A673 (cell line): ENCODE results near the gene C4BPA. TPM values are rescaled to one million over a fixed set of nuclear protein-coding genes. Genes with fewer than 3 reads are reported as not detected.

Experiments used
- BruUV-seq: library from RNA; stranded (reverse); fragments of 400-500 nt; replicated peaks from 2 replicates; lab custom pipeline; 2021; lab: Mats Ljungman, UMichigan
- CTCF ChIA-PET: fragments of 300-600 bp; sonication (Branson Sonifier 250); formaldehyde crosslinking; loops from one replicate; lab custom pipeline; 2022; ENCODE audit warnings: antibody characterized with exemption; lab: Charles Lee
- POLR2A ChIA-PET: fragments of 300-600 bp; sonication (Branson Sonifier 250); formaldehyde crosslinking; loops from one replicate; lab custom pipeline; 2022; ENCODE audit warnings: antibody characterized with exemption; ENCODE audit not compliant: low non-redundant PET; lab: Charles Lee
- DNase-seq: peaks from one replicate; pipeline ENCODE4 v3.0.0-alpha.2; 2015; ENCODE audit warnings: low spot score
- H3K27ac ChIP-seq: fragments of 200-600 bp; sonication (generic); 2 replicates; pipeline ENCODE4 v1.5.1; 2016; ENCODE audit warnings: mixed run types, low read depth, mild to moderate bottlenecking, mixed read lengths, antibody characterized with exemption, low read length; ENCODE audit not compliant: poor library complexity, severe bottlenecking
- H3K27me3 ChIP-seq: fragments of 200-600 bp; sonication (generic); replicated peaks from 2 replicates; pipeline ENCODE4 v1.6.1; 2017; ENCODE audit warnings: mixed run types, low read depth, mild to moderate bottlenecking, mixed read lengths, antibody characterized with exemption, low read length; ENCODE audit not compliant: insufficient read depth, poor library complexity
- H3K36me3 ChIP-seq: fragments of 200-600 bp; sonication (generic); 2 replicates; pipeline ENCODE4 v1.6.1; 2016; ENCODE audit warnings: mixed run types, mild to moderate bottlenecking, mixed read lengths, antibody characterized with exemption, low read length; ENCODE audit not compliant: insufficient read depth, poor library complexity, severe bottlenecking
- H3K4me1 ChIP-seq: fragments of 200-600 bp; sonication (generic); 2 replicates; pipeline ENCODE4 v1.6.1; 2017; ENCODE audit warnings: mixed run types, mild to moderate bottlenecking, mixed read lengths, antibody characterized with exemption, low read length; ENCODE audit not compliant: insufficient read depth, poor library complexity, severe bottlenecking
- H3K4me3 ChIP-seq: fragments of 200-600 bp; sonication (generic); 2 replicates; pipeline ENCODE4 v1.5.1; 2016; ENCODE audit warnings: low read depth, mixed run types, mild to moderate bottlenecking, mixed read lengths, low read length; ENCODE audit not compliant: poor library complexity, severe bottlenecking
- H3K9me3 ChIP-seq: fragments of 200-600 bp; sonication (generic); 2 replicates; pipeline ENCODE4 v1.6.1; 2016; ENCODE audit warnings: mixed run types, low read depth, mild to moderate bottlenecking, mixed read lengths, antibody characterized with exemption, low read length; ENCODE audit not compliant: poor library complexity, severe bottlenecking
- EZH2 ChIP-seq: fragments of 200-600 bp; sonication (generic); IDR thresholded peaks from 2 replicates; pipeline ENCODE4 v1.6.1; 2017; ENCODE audit warnings: borderline replicate concordance, low read depth, mild to moderate bottlenecking, mixed read lengths, antibody characterized with exemption, low read length; ENCODE audit not compliant: poor library complexity, severe bottlenecking
- intact Hi-C: fragments of 100-400 bp; cut with micrococcal nuclease; formaldehyde crosslinking; loops from one replicate; pipeline ENCODE4 v1.10.0; 2022; ENCODE audit not compliant: unreplicated experiment
- total RNA-seq: library from RNA; stranded (reverse); gene quantifications from 2 replicates; pipeline ENCODE4 v1.2.3, GENCODE V29; 2021
- TF ChIP-seq, protein P1 (sequence below): fragments of 300-800, 200-600 bp; sonication (generic); conservative IDR thresholded peaks from 2 replicates; pipeline ENCODE4 v1.5.1; 2017; ENCODE audit warnings: low read depth, mild to moderate bottlenecking, antibody characterized with exemption, low read length, moderate library complexity, mixed read lengths

The C4BPA gene
- total RNA-seq, 1 experiment from 2014 or later, result not detected

DNA sequence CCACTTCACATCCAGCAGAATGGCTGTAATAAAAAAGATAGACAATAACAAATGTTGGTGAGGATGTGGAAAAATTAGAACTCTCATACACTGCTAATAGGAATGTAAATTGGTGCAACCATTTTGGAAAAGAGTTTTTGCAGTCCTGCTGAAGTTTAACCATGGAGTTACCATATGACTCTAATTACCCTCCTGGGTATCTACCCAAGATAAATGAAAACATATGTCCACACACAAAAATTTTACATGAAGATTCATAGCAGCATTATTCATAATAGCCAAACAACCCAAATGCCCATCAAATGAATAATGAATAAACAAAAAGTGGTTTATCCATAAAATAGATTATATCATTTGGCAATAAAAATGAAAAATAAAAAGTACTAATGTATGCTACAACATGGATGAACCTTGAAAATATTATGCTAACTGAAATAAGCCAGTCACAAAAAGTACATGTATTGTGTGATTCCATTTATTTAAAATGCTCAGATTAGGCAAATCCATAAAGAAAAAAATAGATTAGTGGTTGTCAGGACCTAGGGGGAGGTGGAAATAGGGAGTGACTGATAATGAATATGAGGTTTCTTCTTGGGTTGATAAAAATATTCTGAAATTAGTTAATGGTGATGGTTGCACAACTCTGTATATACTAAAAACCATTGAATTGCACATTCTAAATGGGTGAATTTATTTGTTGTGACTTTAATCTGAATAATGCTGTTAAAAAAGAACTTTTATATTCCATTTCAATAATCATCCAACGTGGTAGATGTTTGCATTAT lies 26.4 kb downstream of the C4BPA start:
- H3K4me1 ChIP-seq, result no peaks in the 10 kb centered on the region
- POLR2A ChIA-PET, result no interaction called here
- H3K27ac ChIP-seq, result no peak overlapping the region

DNA sequence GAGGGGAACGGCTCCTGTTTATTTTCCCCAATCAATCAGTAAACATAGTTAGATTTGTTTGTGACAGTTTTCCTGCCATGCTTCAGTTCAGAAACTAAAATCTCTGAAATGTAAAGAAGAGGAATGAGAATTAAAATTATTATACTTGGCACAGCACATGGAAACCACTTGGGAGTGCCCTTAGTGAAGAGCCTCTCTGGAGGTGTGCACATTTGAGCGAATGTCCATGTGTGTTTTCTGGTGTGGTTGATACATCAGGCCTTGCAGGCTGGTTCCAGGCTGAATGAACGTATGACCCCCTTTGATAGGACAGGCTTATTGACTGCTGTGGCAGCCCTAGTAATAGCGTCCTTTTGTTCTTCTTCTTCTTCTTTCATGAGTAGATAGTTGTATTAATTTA lies 27.1 kb downstream of the C4BPA start:
- ChIA-PET CTCF (no interaction called here), POLR2A (no interaction called here)
- H3K9me3 ChIP-seq, result peaks cover 6% of the 10 kb centered on the region
- no peak for TF ChIP-seq EZH2
- TF ChIP-seq, protein P1, sequence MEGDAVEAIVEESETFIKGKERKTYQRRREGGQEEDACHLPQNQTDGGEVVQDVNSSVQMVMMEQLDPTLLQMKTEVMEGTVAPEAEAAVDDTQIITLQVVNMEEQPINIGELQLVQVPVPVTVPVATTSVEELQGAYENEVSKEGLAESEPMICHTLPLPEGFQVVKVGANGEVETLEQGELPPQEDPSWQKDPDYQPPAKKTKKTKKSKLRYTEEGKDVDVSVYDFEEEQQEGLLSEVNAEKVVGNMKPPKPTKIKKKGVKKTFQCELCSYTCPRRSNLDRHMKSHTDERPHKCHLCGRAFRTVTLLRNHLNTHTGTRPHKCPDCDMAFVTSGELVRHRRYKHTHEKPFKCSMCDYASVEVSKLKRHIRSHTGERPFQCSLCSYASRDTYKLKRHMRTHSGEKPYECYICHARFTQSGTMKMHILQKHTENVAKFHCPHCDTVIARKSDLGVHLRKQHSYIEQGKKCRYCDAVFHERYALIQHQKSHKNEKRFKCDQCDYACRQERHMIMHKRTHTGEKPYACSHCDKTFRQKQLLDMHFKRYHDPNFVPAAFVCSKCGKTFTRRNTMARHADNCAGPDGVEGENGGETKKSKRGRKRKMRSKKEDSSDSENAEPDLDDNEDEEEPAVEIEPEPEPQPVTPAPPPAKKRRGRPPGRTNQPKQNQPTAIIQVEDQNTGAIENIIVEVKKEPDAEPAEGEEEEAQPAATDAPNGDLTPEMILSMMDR, result no peak
- no peaks in the 10 kb centered on the region for H3K36me3 ChIP-seq
- H3K4me1 ChIP-seq, result no peaks in the 10 kb centered on the region
- H3K4me3 ChIP-seq, result no peak overlapping the region
- peaks cover 8% of the 10 kb centered on the region for H3K27me3 ChIP-seq
- intact Hi-C loops, result no loop called here
- no peak for DNase-seq
- no peak overlapping the region for H3K27ac ChIP-seq
- BruUV-seq, result no TSS peak

More for the DNA sequence above, 26.4 kb downstream of the C4BPA start:
- CTCF ChIA-PET, result no interaction called here
- no TSS peak for BruUV-seq
- intact Hi-C loops, result no loop called here
- TF ChIP-seq, protein P1, result no peak
- TF ChIP-seq EZH2, result no peak
- DNase-seq, result no peak
- Histone ChIP-seq H3K4me3 (no peak overlapping the region), H3K27me3 (peaks cover 12% of the 10 kb centered on the region), H3K36me3 (no peaks in the 10 kb centered on the region), H3K9me3 (peaks cover 6% of the 10 kb centered on the region)

DNA sequence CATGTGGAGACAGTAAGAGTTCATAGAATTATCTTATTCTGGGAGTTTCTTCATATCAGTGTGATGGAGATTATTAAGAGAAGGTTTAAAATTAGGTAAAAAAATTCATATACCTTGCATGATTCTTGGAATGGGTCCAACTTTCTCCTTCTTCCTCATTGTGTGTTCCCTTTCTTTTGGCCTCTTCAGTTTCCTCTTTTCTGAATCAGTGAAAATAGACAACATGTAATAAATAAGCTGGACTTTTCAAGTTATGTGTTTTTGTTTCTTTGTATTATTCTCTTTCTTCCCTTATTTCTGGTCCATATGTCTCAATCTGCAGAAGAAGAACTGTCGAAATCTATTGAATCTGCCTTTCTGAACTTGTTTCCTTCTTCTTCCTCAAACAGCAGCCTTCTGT lies 30.5 kb downstream of the C4BPA start:
- POLR2A ChIA-PET, result no interaction called here
- H3K9me3 ChIP-seq, result no peaks in the 10 kb centered on the region
- intact Hi-C loops, result no loop called here
- no peak overlapping the region for H3K27ac ChIP-seq
- CTCF ChIA-PET, result no interaction called here
- no peaks in the 10 kb centered on the region for H3K4me1 ChIP-seq
- BruUV-seq, result no TSS peak
- DNase-seq, result no peak
- TF ChIP-seq, protein P1, result no peak
- TF ChIP-seq EZH2, result no peak
- peaks cover 9% of the 10 kb centered on the region for H3K27me3 ChIP-seq
- H3K36me3 ChIP-seq, result no peaks in the 10 kb centered on the region
- H3K4me3 ChIP-seq, result no peak overlapping the region
